ENCODE results near the gene C16orf54.
"Not testable (repeated sequence)": the region's sequence is repeated elsewhere in the genome, so short reads cannot be mapped to it uniquely, and the experiment has no call there.

The C16orf54 gene

DNA sequence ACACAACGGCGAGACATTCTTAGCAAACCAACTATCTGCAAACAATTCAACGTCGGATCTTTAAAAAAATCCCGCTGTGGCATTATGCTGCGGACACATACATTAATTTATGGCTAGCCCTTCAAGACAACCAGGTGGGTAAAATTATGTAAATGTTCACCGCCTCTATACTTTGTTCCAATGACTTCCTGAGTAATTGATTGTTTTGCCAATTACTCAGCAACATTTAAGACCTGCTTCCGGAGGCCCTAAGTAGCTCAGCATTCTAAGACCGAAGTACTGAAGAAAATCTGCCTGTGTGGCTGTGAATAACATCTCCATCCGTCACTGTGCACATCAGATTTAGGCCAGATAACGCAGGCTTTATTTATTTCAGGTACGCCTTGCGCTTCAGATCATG lies 43.5 kb downstream of the C16orf54 start:
- no peak for DNase-seq

DNA sequence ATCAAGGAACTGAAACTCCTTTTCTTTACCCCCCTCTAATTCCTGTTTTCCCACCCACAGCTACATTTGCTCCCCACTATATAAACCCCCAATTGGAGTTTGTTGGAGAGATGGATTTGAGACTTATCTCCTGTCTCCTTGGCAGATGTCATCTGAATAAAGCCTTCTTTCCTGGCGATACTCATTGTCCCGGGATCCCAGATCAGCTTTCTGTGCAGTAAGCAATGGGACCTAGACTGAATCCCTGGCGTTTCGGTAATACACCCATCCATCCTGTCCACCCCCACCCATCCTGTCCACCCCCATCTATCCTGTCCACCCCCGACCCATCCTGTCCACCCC lies 44.6 kb downstream of the C16orf54 start:
- DNase-seq: no peak

DNA sequence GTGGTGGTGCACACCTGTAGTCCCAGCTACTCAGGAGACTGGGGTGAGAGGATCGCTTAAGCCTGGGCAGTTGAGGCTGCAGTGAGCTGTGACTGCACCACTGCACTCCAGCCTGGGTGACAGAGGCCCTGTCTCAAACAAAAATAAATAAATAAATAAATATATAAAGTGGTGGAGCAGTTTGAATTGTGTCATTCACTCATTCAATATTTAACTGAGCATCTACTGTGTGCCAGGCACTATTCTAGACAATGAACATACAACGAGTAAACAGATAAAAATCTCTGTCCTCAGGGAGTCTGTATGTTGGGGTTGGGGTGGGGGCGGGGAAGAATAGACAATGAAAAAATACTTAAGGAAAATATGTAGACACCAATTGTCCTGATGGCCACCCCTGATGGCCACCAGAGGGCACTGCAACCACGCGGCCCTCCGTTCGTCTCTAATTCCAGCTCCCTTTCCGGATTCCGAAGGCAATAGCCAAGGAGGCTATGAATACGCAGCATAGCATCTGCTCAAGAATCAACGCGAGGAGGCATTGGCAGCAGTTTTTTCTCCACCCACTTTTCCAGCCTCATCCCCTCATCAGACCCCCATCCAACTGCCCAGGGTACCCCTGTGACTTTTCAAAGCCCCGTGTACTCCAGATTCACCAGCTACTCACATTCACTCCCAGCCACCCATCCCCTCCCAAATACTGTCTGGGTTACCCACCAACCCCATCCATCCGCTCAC lies 45.4 kb downstream of the C16orf54 start:
- DNase-seq: peak; percentile 68

DNA sequence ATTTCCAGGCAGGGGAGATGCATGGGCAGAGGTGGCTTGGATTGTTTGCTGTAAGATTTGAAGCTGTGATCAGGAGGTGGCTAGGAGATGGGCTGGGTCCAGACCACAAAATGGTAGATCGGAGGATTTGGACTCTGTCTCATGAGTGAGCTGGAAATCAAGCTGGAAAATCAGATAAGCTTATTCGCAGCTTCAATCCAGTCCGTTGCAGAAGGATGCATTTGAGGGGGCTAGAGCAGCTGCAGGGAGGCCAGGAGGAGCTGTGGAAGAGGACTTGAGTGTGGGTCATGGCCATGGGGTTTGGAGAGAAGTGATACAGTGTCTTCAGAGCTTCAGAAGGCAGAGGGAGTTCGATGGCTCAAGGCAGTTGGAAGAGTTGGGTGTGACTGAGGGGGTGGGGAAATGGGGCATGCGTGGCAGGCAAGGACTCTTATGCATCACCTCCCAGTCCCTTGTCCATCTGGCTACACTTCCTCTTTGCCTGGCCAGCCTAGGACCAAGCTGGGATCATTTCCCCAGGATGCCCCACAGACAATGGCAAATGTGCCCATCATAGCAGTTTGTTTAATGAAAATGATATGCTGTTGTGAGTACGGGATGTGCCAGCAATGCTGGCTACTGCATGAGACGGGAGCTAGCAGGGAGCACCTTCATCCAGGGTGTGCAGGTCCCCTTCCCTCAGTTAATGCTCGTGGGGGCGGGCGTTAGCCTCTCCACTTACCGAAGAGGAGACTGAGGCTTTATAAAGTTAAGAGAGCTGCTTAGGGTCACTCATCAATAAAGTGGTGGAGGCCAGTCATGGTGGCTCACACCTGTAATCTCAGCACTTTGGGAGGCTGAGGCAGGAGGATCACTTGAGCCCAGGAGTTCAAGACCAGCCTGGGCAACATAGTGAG lies 46.2 kb downstream of the C16orf54 start:
- no peak for DNase-seq

- DNase-seq: no peak
Measured at GRCh38 chr16:29698484-29699323, 47.1 kb downstream of the C16orf54 start.

GRCh38 chr16:29698042-29698441 lies 47.7 kb downstream of the C16orf54 start:
- DNase-seq: no peak

DNA sequence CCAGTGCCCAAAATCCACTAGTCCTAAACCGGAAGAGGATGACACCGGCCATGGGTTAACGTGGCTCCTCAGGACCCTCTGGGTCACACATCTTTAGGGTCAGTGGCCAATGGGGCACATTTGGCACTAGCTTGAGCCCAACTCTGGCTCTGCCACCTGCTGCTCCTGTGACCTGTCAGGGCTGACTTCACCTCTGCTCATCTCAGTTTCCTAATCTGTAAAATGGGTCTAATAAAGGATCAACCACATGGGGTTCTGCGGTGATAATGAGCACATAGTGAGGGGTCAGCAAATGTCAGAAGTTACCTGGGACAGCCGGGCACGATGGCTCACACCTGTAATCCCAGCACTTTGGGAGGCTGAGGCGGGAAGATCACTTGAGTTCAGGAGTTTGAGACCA lies 48.4 kb downstream of the C16orf54 start:
- DNase-seq: no peak

- DNase-seq: no peak
Measured at GRCh38 chr16:29696881-29697331, 48.9 kb downstream of the C16orf54 start.

DNA sequence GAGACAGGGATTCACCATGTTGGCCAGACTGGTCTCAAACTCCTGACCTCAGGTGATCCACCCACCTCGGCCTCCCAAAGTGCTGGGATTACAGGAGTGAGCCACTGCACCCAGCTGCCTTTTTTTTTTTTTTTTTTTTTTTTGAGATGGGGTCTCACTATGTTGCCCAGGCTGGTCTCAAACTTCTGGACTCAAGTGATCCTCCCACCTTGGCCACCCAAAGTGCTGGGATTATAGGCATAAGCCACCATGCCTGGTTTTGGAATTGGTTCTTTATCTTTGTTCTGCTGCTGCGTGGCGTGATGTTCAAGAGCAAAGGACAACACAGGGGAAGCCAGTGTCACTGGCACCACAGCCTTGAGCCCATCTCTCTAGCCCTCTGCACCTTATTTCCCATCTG lies 50.1 kb downstream of the C16orf54 start:
- not testable (repeated sequence) for DNase-seq

GRCh38 chr16:29694384-29695195 lies 51.2 kb downstream of the C16orf54 start:
- no peak for DNase-seq

DNA sequence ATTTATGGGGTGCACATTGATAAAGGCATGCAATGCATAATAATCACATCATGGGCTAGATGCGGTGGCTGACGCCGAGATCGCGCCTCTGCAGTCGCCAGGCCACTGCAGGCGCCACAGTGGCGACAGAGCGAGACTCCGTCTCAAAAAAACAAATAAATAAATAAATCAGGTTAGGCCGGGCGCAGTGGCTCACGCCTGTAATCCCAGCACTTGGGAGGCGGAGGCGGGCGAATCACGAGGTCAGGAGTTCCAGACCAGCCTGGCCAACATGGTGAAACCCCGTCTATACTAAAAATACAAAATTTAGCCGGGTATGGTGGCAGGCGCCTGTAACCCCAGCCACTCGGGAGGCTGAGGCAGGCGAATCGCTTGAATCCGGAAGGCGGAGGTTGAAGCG lies 53.2 kb downstream of the C16orf54 start:
- not testable (repeated sequence) for DNase-seq

Data from NCI-H446 treated with DMSO at 0.1 percent for 48 hours (cell line).